ENCODE data around the gene SETD3.

GRCh38 chr14:99475660-99476059 is 5.0 kb downstream of the SETD3 start:
- TF ChIP-seq CTCF (optimal IDR thresholded peaks at IDR 0.05 in 1 of 3, IDR thresholded peaks at IDR 0.05 in 1 of 3, conservative IDR thresholded peaks at IDR 0.05 in 1 of 3; ENCODE audit: extremely low read depth in 1 of 3, insufficient read depth in 2 of 3, low read length in 3 of 3) = no peak
- TF ChIP-seq EZH2 (IDR thresholded peaks at IDR 0.05; ENCODE audit: low read length) = no peak

Measured in keratinocyte (primary cell).